NCI-H2227 (cell line): Measurements from ENCODE around the gene MYO1E.

Experiments used
- DNase-seq: peaks from one replicate; lab custom pipeline; 2025; ENCODE audit not compliant: unreplicated experiment; lab: John Stamatoyannopoulos, UW

The MYO1E gene

GRCh38 chr15:59205839-59206622, 166.6 kb downstream of the MYO1E start:
- no peak for DNase-seq

- no peak for DNase-seq
These were observed 169.0 kb downstream of the MYO1E start for GRCh38 chr15:59203657-59204056.

- no peak for DNase-seq
These were observed 169.7 kb downstream of the MYO1E start for GRCh38 chr15:59203008-59203407.

- no peak for DNase-seq
These were observed 172.1 kb downstream of the MYO1E start for GRCh38 chr15:59200560-59200959.

GRCh38 chr15:59199626-59200465, 172.8 kb downstream of the MYO1E start:
- DNase-seq = no peak

GRCh38 chr15:59197454-59197853, 175.2 kb downstream of the MYO1E start:
- DNase-seq = no peak

- no peak for DNase-seq
These were observed 176.3 kb downstream of the MYO1E start for GRCh38 chr15:59196416-59196815.

GRCh38 chr15:59194639-59195325, 177.9 kb downstream of the MYO1E start:
- no peak for DNase-seq

GRCh38 chr15:59191855-59192237, 180.8 kb downstream of the MYO1E start:
- DNase-seq = no peak

GRCh38 chr15:59190291-59190690, 182.4 kb downstream of the MYO1E start:
- no peak for DNase-seq

GRCh38 chr15:59189241-59189640, 183.4 kb downstream of the MYO1E start:
- DNase-seq = no peak

GRCh38 chr15:59186501-59186900, 186.2 kb downstream of the MYO1E start:
- DNase-seq = no peak

- DNase-seq = no peak
These were observed 186.9 kb downstream of the MYO1E start for GRCh38 chr15:59185725-59186124.

GRCh38 chr15:59180945-59181600, 191.6 kb downstream of the MYO1E start:
- DNase-seq = no peak

- no peak for DNase-seq
These were observed 193.0 kb downstream of the MYO1E start for GRCh38 chr15:59179717-59180116.

GRCh38 chr15:59178151-59178695, 194.4 kb downstream of the MYO1E start:
- no peak for DNase-seq

- no peak for DNase-seq
These were observed 195.4 kb downstream of the MYO1E start for GRCh38 chr15:59177317-59177660.

GRCh38 chr15:59176653-59177316, 195.9 kb downstream of the MYO1E start:
- no peak for DNase-seq

GRCh38 chr15:59174835-59175831, 197.5 kb downstream of the MYO1E start:
- peak; percentile 71 for DNase-seq
